GM12874 (cell line): ENCODE results near the gene MYO18A.

Experiments
- CTCF ChIP-seq: IDR thresholded peaks from 2 replicates; pipeline ENCODE4 v1.5.1; 2011; ENCODE audit warnings: low read depth, mild to moderate bottlenecking, control low read depth, low read length, moderate library complexity; ENCODE audit not compliant: insufficient read depth

The MYO18A gene

GRCh38 chr17:29063992-29064391 lies 116.2 kb downstream of the MYO18A start:
- TF ChIP-seq CTCF = no peak

- TF ChIP-seq CTCF = no peak
Measured at GRCh38 chr17:29062215-29062614, 118.0 kb downstream of the MYO18A start.

- TF ChIP-seq CTCF = no peak
Measured at GRCh38 chr17:29061036-29061435, 119.2 kb downstream of the MYO18A start.

GRCh38 chr17:29060475-29060874 lies 119.7 kb downstream of the MYO18A start:
- no peak for TF ChIP-seq CTCF

- no peak for TF ChIP-seq CTCF
Measured at GRCh38 chr17:29059281-29059680, 120.9 kb downstream of the MYO18A start.

GRCh38 chr17:29058391-29058790 lies 121.8 kb downstream of the MYO18A start:
- TF ChIP-seq CTCF = no peak

- TF ChIP-seq CTCF = no peak
Measured at GRCh38 chr17:29057361-29057760, 122.8 kb downstream of the MYO18A start.

- no peak for TF ChIP-seq CTCF
Measured at GRCh38 chr17:29054835-29055234, 125.4 kb downstream of the MYO18A start.
